HL-60/S4 treated with retinoic acid at 250 ng/mL for 4 days and 3 days (cell line): ENCODE results near the gene TAF13.
"Not testable (repeated sequence)": the region's sequence is repeated elsewhere in the genome, so short reads cannot be mapped to it uniquely, and the experiment has no call there.

Experiments
- in situ Hi-C: fragments of 300-500 bp; cut with MboI; formaldehyde crosslinking; loops from 2 replicates; pipeline ENCODE4 v1.7.0; 2022; ENCODE audit warnings: low sequenced_read_pairs

Gene TAF13

GRCh38 chr1:109048335-109048734, 27.5 kb downstream of the TAF13 start:
- in situ Hi-C loops: no loop called here

DNA sequence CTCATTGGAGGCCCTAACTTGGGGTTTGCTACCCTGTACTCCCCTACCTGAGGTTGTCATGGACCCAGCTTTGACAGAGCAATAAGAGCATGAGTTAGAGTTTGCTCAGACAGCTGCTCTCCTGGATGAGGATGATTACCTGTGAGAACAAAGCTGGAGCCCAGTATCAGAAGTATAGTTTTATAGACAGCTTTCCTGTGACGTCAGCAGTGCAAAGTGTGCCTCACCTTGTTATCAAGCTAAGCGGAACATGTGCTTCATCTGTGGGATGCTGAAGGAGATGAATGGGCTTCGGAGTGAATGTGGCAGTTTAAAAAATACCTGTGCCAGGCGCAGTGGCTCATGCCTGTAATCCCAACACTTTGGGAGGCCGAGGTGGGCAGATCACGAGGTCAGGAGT, 28.5 kb downstream of the TAF13 start:
- in situ Hi-C loops: no loop called here

- in situ Hi-C loops: no loop called here
These were observed 29.1 kb downstream of the TAF13 start for GRCh38 chr1:109046671-109047070.

DNA sequence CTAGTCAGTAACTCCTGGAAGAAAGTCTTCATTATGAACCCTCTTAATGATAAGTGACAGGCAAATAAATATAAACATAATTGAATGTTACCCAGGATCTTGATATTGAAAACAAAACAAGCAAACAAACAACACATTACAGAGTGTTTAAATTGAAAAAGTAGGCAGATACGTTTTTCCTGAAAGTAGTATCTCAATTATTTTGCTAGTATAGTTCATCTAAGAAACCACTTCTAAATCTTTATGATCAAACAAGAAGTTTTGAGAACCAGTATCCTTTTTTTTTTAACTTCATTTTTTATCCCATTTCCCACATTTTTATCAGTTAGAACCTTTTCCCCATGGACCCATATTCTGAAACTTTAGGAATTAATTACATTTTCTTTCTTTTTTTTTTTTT, 30.2 kb downstream of the TAF13 start:
- in situ Hi-C loops: no loop called here

- in situ Hi-C loops: no loop called here
These were observed 34.0 kb downstream of the TAF13 start, which contains the start of gene WDR47 for GRCh38 chr1:109041621-109042468. WDR47 (minus strand) TSS chr1:109042102; CDS start chr1:109023512, 18,590 bp downstream.

GRCh38 chr1:109040989-109041620, 34.7 kb downstream of the TAF13 start:
- in situ Hi-C loops: no loop called here

DNA sequence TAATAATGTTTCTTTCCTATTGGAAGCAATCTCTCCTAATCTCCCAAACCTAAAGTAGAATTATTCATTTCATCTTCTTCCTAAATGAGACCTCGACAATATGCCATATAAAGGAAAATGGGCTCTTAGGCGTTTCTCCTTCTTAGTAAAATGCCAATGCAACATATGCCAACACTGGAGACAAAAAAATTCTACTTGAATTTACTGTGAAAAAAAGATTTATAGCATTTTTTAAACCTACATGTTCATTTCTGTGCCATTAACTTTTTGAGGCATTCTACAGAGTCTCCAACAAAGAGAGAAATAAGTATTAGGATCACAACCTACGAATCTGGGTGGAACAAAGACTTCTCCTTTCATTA, 35.2 kb downstream of the TAF13 start:
- in situ Hi-C loops: no loop called here

DNA sequence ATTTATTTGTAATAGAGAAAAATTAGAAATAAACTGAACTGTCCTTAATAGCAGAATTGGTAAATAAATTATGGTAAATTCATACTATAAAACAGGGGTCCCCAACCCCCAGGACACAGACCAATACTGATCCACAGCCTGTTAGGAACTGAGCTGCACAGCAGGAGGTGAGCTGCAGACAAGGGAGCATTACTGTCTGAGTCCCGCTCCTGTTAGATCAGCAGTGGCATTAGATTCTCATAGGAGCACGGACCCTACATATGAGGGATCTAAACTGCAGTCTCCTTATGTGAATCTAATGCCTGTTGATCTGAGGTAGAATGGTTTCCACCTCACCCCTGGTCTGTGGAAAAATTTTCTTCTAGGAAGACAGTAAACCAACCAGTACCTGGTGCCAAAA, 41.4 kb downstream of the TAF13 start:
- in situ Hi-C loops: no loop called here

DNA sequence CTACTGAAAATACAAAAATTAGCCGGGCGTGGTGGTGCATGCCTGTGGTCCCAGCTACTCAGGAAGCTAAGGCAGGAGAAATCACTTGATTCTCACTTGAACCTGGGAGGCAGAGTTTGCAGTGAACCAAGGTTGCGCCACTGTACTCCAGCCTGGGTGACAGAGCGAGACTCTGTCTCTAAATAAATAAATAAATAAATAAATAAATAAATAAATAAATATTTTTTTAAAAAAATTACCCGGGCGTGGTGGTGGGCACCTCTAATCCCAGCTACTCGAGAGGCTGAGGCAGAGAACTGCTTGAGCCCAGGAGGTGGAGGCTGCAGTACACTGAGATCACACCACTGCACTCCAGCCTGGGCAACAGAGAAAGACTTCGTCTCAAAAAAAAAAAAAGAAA, 46.3 kb downstream of the TAF13 start:
- in situ Hi-C loops: not testable (repeated sequence)

GRCh38 chr1:109027841-109028240, 48.0 kb downstream of the TAF13 start:
- in situ Hi-C loops: no loop called here

DNA sequence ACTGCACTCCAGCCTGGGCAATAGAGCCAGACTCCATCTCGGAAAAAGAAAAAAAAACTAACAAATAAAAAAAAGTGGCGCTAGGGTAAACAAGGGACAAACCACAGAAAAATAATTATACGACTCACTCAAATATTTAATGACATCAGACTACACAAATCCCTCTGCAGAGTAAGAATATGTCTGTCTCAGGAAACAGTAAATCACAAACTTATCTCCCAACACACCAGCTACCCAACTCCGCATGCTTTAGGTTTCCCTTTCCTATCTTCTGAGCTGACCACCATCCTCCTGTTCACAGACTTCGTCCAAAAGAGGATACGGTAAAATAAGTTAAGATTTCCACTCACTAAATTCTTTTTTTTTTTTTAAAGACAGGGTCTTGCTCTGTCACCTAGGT, 50.1 kb downstream of the TAF13 start:
- in situ Hi-C loops: no loop called here

GRCh38 chr1:109024646-109025045, 51.2 kb downstream of the TAF13 start:
- in situ Hi-C loops: no loop called here

GRCh38 chr1:109020693-109021257, 55.0 kb downstream of the TAF13 start:
- in situ Hi-C loops: no loop called here

DNA sequence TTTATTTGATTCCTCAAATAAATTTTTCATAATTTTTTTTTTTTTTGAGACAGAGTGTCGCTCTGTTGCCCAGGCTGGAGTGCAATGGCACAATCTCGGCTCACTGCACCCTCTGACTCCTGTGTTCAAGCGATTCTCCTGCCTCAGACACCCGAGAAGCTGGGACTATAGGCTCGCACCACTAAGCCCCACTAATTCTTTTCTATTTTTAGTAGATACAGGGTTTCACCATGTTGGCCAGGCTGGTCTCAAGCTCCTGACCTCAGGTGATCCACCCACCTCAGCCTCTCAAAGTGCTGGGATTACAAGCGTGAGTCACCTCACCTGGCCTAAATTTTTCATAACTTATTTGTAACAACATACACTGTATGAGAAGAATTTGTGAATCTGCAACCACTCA, 58.1 kb downstream of the TAF13 start:
- in situ Hi-C loops: not testable (repeated sequence)

- in situ Hi-C loops: no loop called here
These were observed 58.7 kb downstream of the TAF13 start for GRCh38 chr1:109017134-109017533.
